Transverse colon (tissue), 4 donors: Measurements from ENCODE around the gene USP28. TPM values are rescaled to one million over a fixed set of nuclear protein-coding genes. Genes with fewer than 3 reads are reported as not detected.
"Not testable (repeated sequence)": the region's sequence is repeated elsewhere in the genome, so short reads cannot be mapped to it uniquely, and the experiment has no call there.

Experiments
- DNase-seq: peaks from one replicate; pipeline ENCODE4 v3.0.0-alpha.2; 2019
- H3K27ac ChIP-seq, 4 donors: fragments of 200-600 bp; sonication (generic); 2 replicates each; pipeline ENCODE4 v1.5.1; 2016 to 2018; ENCODE audit warnings: inconsistent platforms in 4 of 4
- H3K27me3 ChIP-seq: fragments of 200-600 bp; sonication (generic); 2 replicates; pipeline ENCODE4 v1.5.1; 2017; ENCODE audit warnings: inconsistent platforms
- H3K36me3 ChIP-seq, 4 donors: fragments of 200-600 bp; sonication (generic); 2 replicates each; pipeline ENCODE4 v1.5.1; 2017 to 2019; ENCODE audit warnings: inconsistent platforms in 4 of 4
- H3K4me1 ChIP-seq, 4 donors: fragments of 200-600 bp; sonication (generic); 2 replicates each; pipeline ENCODE4 v1.5.1; 2017 to 2020; ENCODE audit warnings: inconsistent platforms in 4 of 4
- H3K4me3 ChIP-seq, 4 donors: fragments of 200-600 bp; sonication (generic); 1 replicate in 1 of 4; 2 replicates in 3 of 4; pipeline versions ENCODE4 v1.5.1 to v1.6.1; 2017 to 2019; ENCODE audit warnings: inconsistent platforms in 4 of 4
- H3K9me3 ChIP-seq, 2 donors: fragments of 200-600 bp; sonication (generic); 2 replicates each; pipeline ENCODE4 v1.5.1; 2017 to 2019; ENCODE audit warnings: inconsistent platforms in 2 of 2
- CTCF ChIP-seq, 5 experiments: fragments of 200-600 bp in 3 of 5; fragments of 450-650 bp in 2 of 5; sonication (generic) in 3 of 5; IDR thresholded peaks; 1 replicate in 2 of 5; 2 replicates in 3 of 5; pipeline ENCODE4 v1.5.1; 2016 to 2017; ENCODE audit warnings: antibody characterized with exemption in 5 of 5, inconsistent platforms in 3 of 5, mild to moderate bottlenecking in 2 of 5, moderate library complexity in 1 of 5
- EP300 ChIP-seq: sonication (generic); formaldehyde crosslinking; IDR thresholded peaks from one replicate; pipeline ENCODE4 v1.6.1; 2017; ENCODE audit warnings: antibody characterized with exemption, low read depth
- POLR2A ChIP-seq: fragments of 450-650 bp; IDR thresholded peaks from one replicate; pipeline ENCODE4 v1.6.1; 2016; ENCODE audit warnings: antibody characterized with exemption, mild to moderate bottlenecking, moderate library complexity
- POLR2AphosphoS5 ChIP-seq, 3 donors: sonication (generic); formaldehyde crosslinking; IDR thresholded peaks; one replicate each; pipeline ENCODE4 v1.6.1; 2016; ENCODE audit warnings: antibody characterized with exemption in 3 of 3
- WGBS, 2 donors: methylation state at CpG; one replicate each; pipeline ENCODE4 v1.1.5; 2018; ENCODE audit warnings: low coverage in 1 of 2; 5-methylcytosine and 5-hydroxymethylcytosine counted together
- in situ Hi-C, 4 donors: fragments of 200-750 bp; cut with MboI; loops; one replicate each; pipeline versions ENCODE4 v1.15.0 to v1.15.1; 2017; ENCODE audit warnings: low sequenced_read_pairs in 3 of 4, low pct_ligation_motif_present in 1 of 4, low pct_unique_long_range_greater_than_20kb in 1 of 4
- intact Hi-C: fragments of 100-400 bp; cut with DNase I; formaldehyde crosslinking; loops from one replicate; pipeline ENCODE4 v1.15.1; 2023; ENCODE audit warnings: low total_unique reads
- total RNA-seq, 4 donors: library from RNA; depleted of rRNA; stranded (reverse); fragments of >200 nt; gene quantifications; one replicate each; pipeline ENCODE4 v1.1.0, GENCODE V29; 2016

Gene USP28
- total RNA-seq, 4 donors from 2014 or later = 10.1 to 28.3 (median 19.0) TPM

DNA sequence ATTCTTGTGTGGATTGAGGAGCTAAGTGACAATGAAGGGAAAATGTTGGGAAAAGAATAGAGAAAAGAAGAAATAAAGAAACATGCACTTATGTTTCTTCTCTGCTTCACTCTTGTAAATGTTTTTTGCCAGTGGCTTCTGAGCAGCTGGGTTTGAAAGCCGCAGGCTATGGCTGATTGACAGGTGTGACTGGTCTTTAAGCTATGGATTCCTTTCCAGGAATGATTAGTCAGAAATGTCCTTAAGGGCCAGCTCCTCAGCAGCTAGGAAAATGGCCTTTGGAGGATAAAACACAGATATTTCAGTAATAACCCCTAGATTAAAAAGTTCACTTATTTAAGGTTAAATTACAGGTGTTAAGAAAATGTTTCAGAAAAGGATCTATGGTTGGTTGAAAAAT lies 6.5 kb upstream of the USP28 start:
- no peak for TF ChIP-seq POLR2AphosphoS5 (IDR thresholded peaks at IDR 0.05)
- TF ChIP-seq EP300 = no peak
- no peak for TF ChIP-seq POLR2A
- TF ChIP-seq CTCF (IDR thresholded peaks at IDR 0.05) = no peak
- H3K4me3 ChIP-seq = no peak overlapping the region
- no peaks in the 10 kb centered on the region for H3K36me3 ChIP-seq
- H3K9me3 ChIP-seq = no peaks in the 10 kb centered on the region
- intact Hi-C loops = no loop called here
- no peaks in the 10 kb centered on the region for H3K27me3 ChIP-seq
- WGBS, 2 donors = 71 to 75% methylated on average over 1 of the region's 1 CpG
- H3K27ac ChIP-seq = no peak overlapping the region
- in situ Hi-C loops = loop anchor here in 1 of 4 donors (25.0 kb wide), 1 partner anchor 380 kb away; no protein-coding TSS in a partner anchor
- H3K4me1 ChIP-seq = no peaks in the 10 kb centered on the region
- DNase-seq = no peak

- no peaks in the 10 kb centered on the region for H3K4me1 ChIP-seq
- intact Hi-C loops = no loop called here
- no peak overlapping the region for H3K27ac ChIP-seq
- 75 to 100% methylated on average over 1 to 4 of the region's 4 CpGs for WGBS, 2 donors
- DNase-seq = no peak
- no peaks in the 10 kb centered on the region for H3K9me3 ChIP-seq
- H3K36me3 ChIP-seq = no peaks in the 10 kb centered on the region
- TF ChIP-seq CTCF (IDR thresholded peaks at IDR 0.05) (no peak), POLR2A (no peak), POLR2AphosphoS5 (IDR thresholded peaks at IDR 0.05) (no peak), EP300 (no peak)
- H3K4me3 ChIP-seq = no peak overlapping the region
- no peaks in the 10 kb centered on the region for H3K27me3 ChIP-seq
- in situ Hi-C loops = loop anchor here in 1 of 4 donors (25.0 kb wide), 1 partner anchor 381 kb away; no protein-coding TSS in a partner anchor
These were observed 5.6 kb upstream of the USP28 start for GRCh38 chr11:113880971-113881370.

GRCh38 chr11:113879446-113879845 lies 4.1 kb upstream of the USP28 start:
- WGBS, 2 donors = 92% methylated on average over 4 of the region's 4 CpGs; no CpG with 5 or more reads in 1 of the 2 donors
- H3K36me3 ChIP-seq, DNase-seq, H3K4me1 ChIP-seq, H3K9me3 ChIP-seq, intact Hi-C loops, H3K27ac ChIP-seq, H3K27me3 ChIP-seq, H3K4me3 ChIP-seq: not testable (repeated sequence)
- in situ Hi-C loops = loop anchor here in 1 of 4 donors (25.0 kb wide), 1 partner anchor 383 kb away; no protein-coding TSS in a partner anchor

- Histone ChIP-seq H3K27ac (no peak overlapping the region), H3K4me3 (no peak overlapping the region), H3K9me3 (no peaks in the 10 kb centered on the region), H3K4me1 (peaks cover 4 to 21% (median 11%) of the 10 kb centered on the region in 4 donors), H3K27me3 (no peaks in the 10 kb centered on the region), H3K36me3 (no peaks in the 10 kb centered on the region)
- 80 to 83% methylated on average over 1 to 5 of the region's 5 CpGs for WGBS, 2 donors
- in situ Hi-C loops = loop anchor here in 1 of 4 donors (25.0 kb wide), 1 partner anchor 385 kb away; no protein-coding TSS in a partner anchor
- no peak for DNase-seq
- intact Hi-C loops = no loop called here
- no peak for TF ChIP-seq POLR2AphosphoS5 (IDR thresholded peaks at IDR 0.05)
- TF ChIP-seq EP300 = no peak
- no peak for TF ChIP-seq CTCF (IDR thresholded peaks at IDR 0.05)
- no peak for TF ChIP-seq POLR2A
These were observed 2.3 kb upstream of the USP28 start for GRCh38 chr11:113877670-113878055.
